ENCODE measurements around the gene FBLN1. TPM values are rescaled to one million over a fixed set of nuclear protein-coding genes. Genes with fewer than 3 reads are reported as not detected.
A peak's percentile ranks its signal among the peaks of the same experiment; 100 is the strongest.

Gene FBLN1
- total RNA-seq, 1 donor from 2014 or later = 211 TPM

- H3K4me3 Mint-ChIP-seq (ENCODE audit: unreplicated experiment) = no peak overlapping the region
- TF ChIP-seq, protein P1, sequence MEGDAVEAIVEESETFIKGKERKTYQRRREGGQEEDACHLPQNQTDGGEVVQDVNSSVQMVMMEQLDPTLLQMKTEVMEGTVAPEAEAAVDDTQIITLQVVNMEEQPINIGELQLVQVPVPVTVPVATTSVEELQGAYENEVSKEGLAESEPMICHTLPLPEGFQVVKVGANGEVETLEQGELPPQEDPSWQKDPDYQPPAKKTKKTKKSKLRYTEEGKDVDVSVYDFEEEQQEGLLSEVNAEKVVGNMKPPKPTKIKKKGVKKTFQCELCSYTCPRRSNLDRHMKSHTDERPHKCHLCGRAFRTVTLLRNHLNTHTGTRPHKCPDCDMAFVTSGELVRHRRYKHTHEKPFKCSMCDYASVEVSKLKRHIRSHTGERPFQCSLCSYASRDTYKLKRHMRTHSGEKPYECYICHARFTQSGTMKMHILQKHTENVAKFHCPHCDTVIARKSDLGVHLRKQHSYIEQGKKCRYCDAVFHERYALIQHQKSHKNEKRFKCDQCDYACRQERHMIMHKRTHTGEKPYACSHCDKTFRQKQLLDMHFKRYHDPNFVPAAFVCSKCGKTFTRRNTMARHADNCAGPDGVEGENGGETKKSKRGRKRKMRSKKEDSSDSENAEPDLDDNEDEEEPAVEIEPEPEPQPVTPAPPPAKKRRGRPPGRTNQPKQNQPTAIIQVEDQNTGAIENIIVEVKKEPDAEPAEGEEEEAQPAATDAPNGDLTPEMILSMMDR (IDR thresholded peaks at IDR 0.05) = no peak
- no peak overlapping the region for H3K27ac Mint-ChIP-seq (ENCODE audit: unreplicated experiment)
- H3K4me1 Mint-ChIP-seq (ENCODE audit: unreplicated experiment) = peaks cover 15% of the 10 kb centered on the region
- no peaks in the 10 kb centered on the region for H3K9me3 Mint-ChIP-seq (ENCODE audit: unreplicated experiment)
- DNase-seq (ENCODE audit: extremely low spot score, unreplicated experiment) = no peak
- peaks cover 22% of the 10 kb centered on the region for H3K27me3 Mint-ChIP-seq (ENCODE audit: unreplicated experiment)
- no peaks in the 10 kb centered on the region for H3K36me3 Mint-ChIP-seq (ENCODE audit: unreplicated experiment)
Measured at GRCh38 chr22:45639747-45640102, 137.0 kb downstream of the FBLN1 start.

GRCh38 chr22:45640291-45640940, 137.7 kb downstream of the FBLN1 start:
- no peak for DNase-seq (ENCODE audit: extremely low spot score, unreplicated experiment)
- Mint-ChIP-seq H3K9me3 (ENCODE audit: unreplicated experiment) (no peaks in the 10 kb centered on the region), H3K27ac (ENCODE audit: unreplicated experiment) (no peak overlapping the region), H3K4me1 (ENCODE audit: unreplicated experiment) (peaks cover 15% of the 10 kb centered on the region), H3K4me3 (ENCODE audit: unreplicated experiment) (no peak overlapping the region), H3K36me3 (ENCODE audit: unreplicated experiment) (no peaks in the 10 kb centered on the region), H3K27me3 (ENCODE audit: unreplicated experiment) (peaks cover 18% of the 10 kb centered on the region)
- TF ChIP-seq, protein P1 (IDR thresholded peaks at IDR 0.05) = no peak

- Mint-ChIP-seq H3K36me3 (ENCODE audit: unreplicated experiment) (no peaks in the 10 kb centered on the region), H3K4me1 (ENCODE audit: unreplicated experiment) (peaks cover 19% of the 10 kb centered on the region), H3K27me3 (ENCODE audit: unreplicated experiment) (peaks cover 15% of the 10 kb centered on the region), H3K27ac (ENCODE audit: unreplicated experiment) (no peak overlapping the region), H3K9me3 (ENCODE audit: unreplicated experiment) (no peaks in the 10 kb centered on the region), H3K4me3 (ENCODE audit: unreplicated experiment) (no peak overlapping the region)
- DNase-seq (ENCODE audit: extremely low spot score, unreplicated experiment) = peak; percentile 71
- TF ChIP-seq, protein P1 (IDR thresholded peaks at IDR 0.05) = no peak
Measured at GRCh38 chr22:45640941-45641621, 138.4 kb downstream of the FBLN1 start.

- Mint-ChIP-seq H3K27me3 (ENCODE audit: unreplicated experiment) (peaks cover 5% of the 10 kb centered on the region), H3K4me1 (ENCODE audit: unreplicated experiment) (peaks cover 19% of the 10 kb centered on the region), H3K36me3 (ENCODE audit: unreplicated experiment) (no peaks in the 10 kb centered on the region), H3K27ac (ENCODE audit: unreplicated experiment) (no peak overlapping the region), H3K9me3 (ENCODE audit: unreplicated experiment) (no peaks in the 10 kb centered on the region), H3K4me3 (ENCODE audit: unreplicated experiment) (no peak overlapping the region)
- TF ChIP-seq, protein P1 (IDR thresholded peaks at IDR 0.05) = no peak
- DNase-seq (ENCODE audit: extremely low spot score, unreplicated experiment) = no peak
Measured at GRCh38 chr22:45642986-45643385, 140.3 kb downstream of the FBLN1 start.

DNA sequence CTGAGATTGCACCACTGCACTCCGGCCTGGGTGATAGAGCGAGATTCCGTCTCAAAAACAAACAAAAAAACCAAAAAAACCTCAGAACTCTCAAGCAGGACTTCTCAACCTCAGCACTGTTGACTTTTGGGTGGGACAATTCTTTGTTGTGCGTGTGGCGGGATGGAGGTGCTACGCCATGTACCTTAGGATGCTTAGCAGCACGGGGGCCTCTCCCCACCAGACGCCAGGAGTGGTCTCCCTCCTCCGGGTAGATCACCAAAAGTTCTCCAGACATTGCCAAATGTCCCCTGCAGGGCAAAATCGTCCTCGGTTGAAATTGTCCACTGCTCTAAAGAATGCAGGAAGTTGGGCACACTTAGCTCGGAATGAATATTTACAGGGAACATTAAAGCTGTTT, 142.0 kb downstream of the FBLN1 start:
- TF ChIP-seq, protein P1 (IDR thresholded peaks at IDR 0.05) = no peak
- Mint-ChIP-seq H3K27me3 (ENCODE audit: unreplicated experiment) (peaks cover 9% of the 10 kb centered on the region), H3K27ac (ENCODE audit: unreplicated experiment) (no peak overlapping the region), H3K9me3 (ENCODE audit: unreplicated experiment) (no peaks in the 10 kb centered on the region), H3K4me1 (ENCODE audit: unreplicated experiment) (peaks cover 6% of the 10 kb centered on the region), H3K4me3 (ENCODE audit: unreplicated experiment) (no peak overlapping the region), H3K36me3 (ENCODE audit: unreplicated experiment) (no peaks in the 10 kb centered on the region)
- DNase-seq (ENCODE audit: extremely low spot score, unreplicated experiment) = peak; percentile 46

Data from osteocyte (in vitro differentiated cells).